Smooth muscle cell (in vitro differentiated cells): ENCODE data around the gene DLST. TPM values are rescaled to one million over a fixed set of nuclear protein-coding genes. Genes with fewer than 3 reads are reported as not detected.

Experiments
- DNase-seq: peaks from one replicate; lab custom pipeline; 2025; ENCODE audit not compliant: unreplicated experiment; lab: John Stamatoyannopoulos, UW
- H2AFZ ChIP-seq: fragments of 200-600 bp; sonication (generic); 2 replicates; pipeline ENCODE4 v1.6.0; 2016; ENCODE audit warnings: antibody characterized with exemption, low read depth, mild to moderate bottlenecking
- H3F3A ChIP-seq: fragments of 200-600 bp; sonication (generic); 2 replicates; pipeline ENCODE4 v1.6.0; 2017; ENCODE audit warnings: antibody characterized with exemption, low read depth
- H3K27ac ChIP-seq: fragments of 200-600 bp; sonication (generic); 2 replicates; pipeline ENCODE4 v1.5.1; 2016; ENCODE audit warnings: low read depth, mild to moderate bottlenecking
- H3K27me3 ChIP-seq: fragments of 200-600 bp; sonication (generic); 2 replicates; pipeline ENCODE4 v1.6.1; 2016; ENCODE audit warnings: low read depth, mild to moderate bottlenecking
- H3K36me3 ChIP-seq: fragments of 200-600 bp; sonication (generic); 2 replicates; pipeline ENCODE4 v1.5.1; 2016; ENCODE audit warnings: low read depth
- H3K4me1 ChIP-seq: fragments of 200-600 bp; sonication (generic); 2 replicates; pipeline ENCODE4 v1.5.1; 2016; ENCODE audit warnings: low read depth
- H3K4me2 ChIP-seq: fragments of 200-600 bp; sonication (generic); 2 replicates; pipeline ENCODE4 v1.6.0; 2016; ENCODE audit warnings: mild to moderate bottlenecking
- H3K4me3 ChIP-seq: fragments of 200-600 bp; sonication (generic); 2 replicates; pipeline ENCODE4 v1.5.1; 2016; ENCODE audit warnings: mild to moderate bottlenecking
- H3K79me2 ChIP-seq: fragments of 200-600 bp; sonication (generic); 2 replicates; pipeline ENCODE4 v1.6.0; 2016; ENCODE audit warnings: low read depth, mild to moderate bottlenecking
- H3K9ac ChIP-seq: fragments of 200-600 bp; sonication (generic); 2 replicates; pipeline ENCODE4 v1.6.0; 2016; ENCODE audit warnings: low read depth
- H3K9me3 ChIP-seq: fragments of 200-600 bp; sonication (generic); replicated peaks from 2 replicates; pipeline ENCODE4 v1.5.1; 2016; ENCODE audit warnings: low read depth
- H4K20me1 ChIP-seq: fragments of 200-600 bp; sonication (generic); 2 replicates; pipeline ENCODE4 v1.6.0; 2016; ENCODE audit warnings: low read depth
- WGBS: methylation state at CpG from one replicate; pipeline ENCODE4 v1.1.7; 2016; ENCODE audit warnings: low lambda C conversion rate; 5-methylcytosine and 5-hydroxymethylcytosine counted together
- polyA plus RNA-seq: library from polyadenylated mRNA; unstranded; fragments of >200 nt; fragmentation: Nextera tagmentation; extraction: Ambion mirVana; gene quantifications from 2 replicates; pipeline ENCODE4 v1.2.1, GENCODE V29; 2016
- total RNA-seq: library from RNA; depleted of rRNA; stranded (reverse); fragments of >200 nt; gene quantifications from 2 replicates; pipeline ENCODE4 v1.2.3, GENCODE V29; 2014
- TF ChIP-seq, protein P1 (sequence below): fragments of 200-600 bp; sonication (generic); IDR thresholded peaks from 2 replicates; pipeline ENCODE4 v1.5.1; 2017; ENCODE audit warnings: borderline replicate concordance, mild to moderate bottlenecking, antibody characterized with exemption; ENCODE audit not compliant: insufficient read depth, poor library complexity, severe bottlenecking

Gene DLST
- total and polyA plus RNA-seq, 2 experiments from 2014 or later = 4.9 to 46.9 TPM

- H3K4me2 ChIP-seq = no peak overlapping the region
- no peak for DNase-seq
- H3K4me1 ChIP-seq = no peaks in the 10 kb centered on the region
- H3K9ac ChIP-seq = no peak overlapping the region
- H4K20me1 ChIP-seq = no peaks in the 10 kb centered on the region
- H2AFZ ChIP-seq = no peak overlapping the region
- TF ChIP-seq, protein P1, sequence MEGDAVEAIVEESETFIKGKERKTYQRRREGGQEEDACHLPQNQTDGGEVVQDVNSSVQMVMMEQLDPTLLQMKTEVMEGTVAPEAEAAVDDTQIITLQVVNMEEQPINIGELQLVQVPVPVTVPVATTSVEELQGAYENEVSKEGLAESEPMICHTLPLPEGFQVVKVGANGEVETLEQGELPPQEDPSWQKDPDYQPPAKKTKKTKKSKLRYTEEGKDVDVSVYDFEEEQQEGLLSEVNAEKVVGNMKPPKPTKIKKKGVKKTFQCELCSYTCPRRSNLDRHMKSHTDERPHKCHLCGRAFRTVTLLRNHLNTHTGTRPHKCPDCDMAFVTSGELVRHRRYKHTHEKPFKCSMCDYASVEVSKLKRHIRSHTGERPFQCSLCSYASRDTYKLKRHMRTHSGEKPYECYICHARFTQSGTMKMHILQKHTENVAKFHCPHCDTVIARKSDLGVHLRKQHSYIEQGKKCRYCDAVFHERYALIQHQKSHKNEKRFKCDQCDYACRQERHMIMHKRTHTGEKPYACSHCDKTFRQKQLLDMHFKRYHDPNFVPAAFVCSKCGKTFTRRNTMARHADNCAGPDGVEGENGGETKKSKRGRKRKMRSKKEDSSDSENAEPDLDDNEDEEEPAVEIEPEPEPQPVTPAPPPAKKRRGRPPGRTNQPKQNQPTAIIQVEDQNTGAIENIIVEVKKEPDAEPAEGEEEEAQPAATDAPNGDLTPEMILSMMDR = no peak
- peaks cover 11% of the 10 kb centered on the region for H3K27me3 ChIP-seq
- 85% methylated on average over 18 of the region's 22 CpGs for WGBS
- H3K9me3 ChIP-seq = no peaks in the 10 kb centered on the region
- no peaks in the 10 kb centered on the region for H3K36me3 ChIP-seq
- no peak overlapping the region for H3K4me3 ChIP-seq
- H3K27ac ChIP-seq = no peak overlapping the region
- no peaks in the 10 kb centered on the region for H3F3A ChIP-seq
- no peaks in the 10 kb centered on the region for H3K79me2 ChIP-seq
Measured at GRCh38 chr14:74919421-74920165, 37.9 kb downstream of the DLST start.

DNA sequence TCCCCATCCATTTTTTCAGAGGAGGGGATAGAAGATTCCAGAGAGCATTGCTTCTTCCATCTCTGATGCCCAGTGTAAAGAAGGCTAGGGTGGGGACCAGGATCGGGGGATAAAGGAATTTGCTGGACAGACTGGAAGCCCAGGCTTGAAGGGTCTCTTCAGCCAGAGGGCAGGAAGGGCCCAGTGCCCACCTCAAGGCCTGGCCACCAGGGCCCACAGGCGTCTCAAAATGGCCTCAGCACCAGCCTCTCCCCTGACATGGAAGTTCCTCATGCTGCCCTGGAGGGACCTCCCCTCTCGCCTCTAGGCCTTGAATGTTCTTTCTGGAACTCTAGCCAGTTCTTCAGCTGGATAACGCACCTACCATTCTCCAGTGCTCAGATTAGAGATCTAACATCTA lies 38.6 kb downstream of the DLST start:
- no peak overlapping the region for H3K4me3 ChIP-seq
- peaks cover 11% of the 10 kb centered on the region for H3K27me3 ChIP-seq
- H3K79me2 ChIP-seq = no peaks in the 10 kb centered on the region
- no peak for DNase-seq
- 92% methylated on average over 4 of the region's 4 CpGs for WGBS
- no peaks in the 10 kb centered on the region for H3K4me1 ChIP-seq
- TF ChIP-seq, protein P1 = no peak
- no peak overlapping the region for H3K4me2 ChIP-seq
- no peak overlapping the region for H3K27ac ChIP-seq
- H2AFZ ChIP-seq = no peak overlapping the region
- no peak overlapping the region for H3K9ac ChIP-seq
- no peaks in the 10 kb centered on the region for H3K9me3 ChIP-seq
- H3K36me3 ChIP-seq = no peaks in the 10 kb centered on the region
- no peaks in the 10 kb centered on the region for H3F3A ChIP-seq
- H4K20me1 ChIP-seq = no peaks in the 10 kb centered on the region

GRCh38 chr14:74921053-74921620 lies 39.4 kb downstream of the DLST start:
- H3K79me2 ChIP-seq = no peaks in the 10 kb centered on the region
- H3K4me1 ChIP-seq = no peaks in the 10 kb centered on the region
- no peak for DNase-seq
- TF ChIP-seq, protein P1 = no peak
- no peaks in the 10 kb centered on the region for H4K20me1 ChIP-seq
- no peaks in the 10 kb centered on the region for H3K9me3 ChIP-seq
- H3K27me3 ChIP-seq = peaks cover 14% of the 10 kb centered on the region
- H3K4me2 ChIP-seq = no peak overlapping the region
- no peak overlapping the region for H3K4me3 ChIP-seq
- no peak overlapping the region for H3K9ac ChIP-seq
- no peaks in the 10 kb centered on the region for H3F3A ChIP-seq
- 92% methylated on average over 15 of the region's 19 CpGs for WGBS
- no peak overlapping the region for H2AFZ ChIP-seq
- no peaks in the 10 kb centered on the region for H3K36me3 ChIP-seq
- H3K27ac ChIP-seq = no peak overlapping the region
